OCI-LY1 (cell line): Measurements from ENCODE around the gene MUC2.

Source experiments
- H2AFZ ChIP-seq: fragments of 200-600 bp; sonication (generic), shearing (Covaris generic); 2 replicates; pipeline ENCODE4 v1.6.0; 2014; ENCODE audit warnings: antibody characterized with exemption, mild to moderate bottlenecking, low read length
- H3F3A ChIP-seq: fragments of 200-600 bp; sonication (generic), shearing (Covaris generic); 2 replicates; pipeline ENCODE4 v1.6.0; 2014; ENCODE audit warnings: mild to moderate bottlenecking, antibody characterized with exemption, low read length, moderate library complexity; ENCODE audit not compliant: insufficient read depth
- H3K27ac ChIP-seq: fragments of 200-600 bp; sonication (generic); 2 replicates; pipeline ENCODE4 v1.5.1; 2014; ENCODE audit warnings: low read length, mixed run types, mild to moderate bottlenecking, low read depth; ENCODE audit not compliant: poor library complexity, severe bottlenecking
- H3K27me3 ChIP-seq: fragments of 200-600 bp; sonication (generic); 2 replicates; pipeline ENCODE4 v1.6.0; 2014; ENCODE audit warnings: antibody characterized with exemption, mild to moderate bottlenecking, low read length, moderate library complexity; ENCODE audit not compliant: insufficient read depth
- H3K36me3 ChIP-seq: fragments of 200-600 bp; sonication (generic); 2 replicates; pipeline ENCODE4 v1.6.1; 2014; ENCODE audit warnings: mild to moderate bottlenecking, antibody characterized with exemption, low read length, moderate library complexity, mixed read lengths; ENCODE audit not compliant: insufficient read depth
- H3K4me1 ChIP-seq: fragments of 200-600 bp; sonication (generic); 2 replicates; pipeline ENCODE4 v1.5.1; 2014; ENCODE audit warnings: mild to moderate bottlenecking, low read length, moderate library complexity; ENCODE audit not compliant: insufficient read depth, severe bottlenecking
- H3K4me2 ChIP-seq: fragments of 200-600 bp; sonication (generic), shearing (Covaris generic); 2 replicates; pipeline ENCODE4 v1.6.1; 2014; ENCODE audit warnings: low read length
- H3K4me3 ChIP-seq: fragments of 200-600 bp; sonication (generic); 2 replicates; pipeline ENCODE4 v1.5.1; 2014; ENCODE audit warnings: low read length, low read depth, mild to moderate bottlenecking, mixed read lengths; ENCODE audit not compliant: poor library complexity, severe bottlenecking
- H3K79me2 ChIP-seq: fragments of 200-600 bp; shearing (Covaris generic); 2 replicates; pipeline ENCODE4 v1.6.1; 2016; ENCODE audit warnings: mixed run types, low read length, mixed read lengths; ENCODE audit not compliant: insufficient read depth
- H3K9ac ChIP-seq: fragments of 200-600 bp; sonication (generic), shearing (Covaris generic); 2 replicates; pipeline ENCODE4 v1.6.1; 2014; ENCODE audit warnings: mild to moderate bottlenecking, low read length, mixed read lengths
- H3K9me2 ChIP-seq: fragments of 200-600 bp; sonication (generic), shearing (Covaris generic); 2 replicates; pipeline ENCODE4 v1.6.1; 2014; ENCODE audit warnings: low read depth, mild to moderate bottlenecking, low read length, mixed read lengths
- H3K9me3 ChIP-seq: fragments of 200-600 bp; shearing (Covaris generic); 2 replicates; pipeline ENCODE4 v1.6.1; 2014; ENCODE audit warnings: low read length, mixed read lengths
- H4K20me1 ChIP-seq: fragments of 200-600 bp; sonication (generic), shearing (Covaris generic); 2 replicates; pipeline ENCODE4 v1.6.0; 2016; ENCODE audit warnings: mild to moderate bottlenecking, low read length; ENCODE audit not compliant: insufficient read depth
- EZH2 ChIP-seq: fragments of 200-600 bp; sonication (generic), shearing (Covaris generic); IDR thresholded peaks from 2 replicates; pipeline ENCODE4 v1.8.0; 2017; ENCODE audit warnings: borderline replicate concordance, mixed run types, mild to moderate bottlenecking, antibody characterized with exemption, low read length, moderate library complexity, mixed read lengths
- TF ChIP-seq, protein P1 (sequence below): fragments of 200-600 bp; sonication (generic), shearing (Covaris generic); IDR thresholded peaks from 2 replicates; pipeline ENCODE4 v1.5.1; 2017; ENCODE audit warnings: mild to moderate bottlenecking, antibody characterized with exemption, low read length, moderate library complexity, mixed read lengths

MUC2 gene

DNA sequence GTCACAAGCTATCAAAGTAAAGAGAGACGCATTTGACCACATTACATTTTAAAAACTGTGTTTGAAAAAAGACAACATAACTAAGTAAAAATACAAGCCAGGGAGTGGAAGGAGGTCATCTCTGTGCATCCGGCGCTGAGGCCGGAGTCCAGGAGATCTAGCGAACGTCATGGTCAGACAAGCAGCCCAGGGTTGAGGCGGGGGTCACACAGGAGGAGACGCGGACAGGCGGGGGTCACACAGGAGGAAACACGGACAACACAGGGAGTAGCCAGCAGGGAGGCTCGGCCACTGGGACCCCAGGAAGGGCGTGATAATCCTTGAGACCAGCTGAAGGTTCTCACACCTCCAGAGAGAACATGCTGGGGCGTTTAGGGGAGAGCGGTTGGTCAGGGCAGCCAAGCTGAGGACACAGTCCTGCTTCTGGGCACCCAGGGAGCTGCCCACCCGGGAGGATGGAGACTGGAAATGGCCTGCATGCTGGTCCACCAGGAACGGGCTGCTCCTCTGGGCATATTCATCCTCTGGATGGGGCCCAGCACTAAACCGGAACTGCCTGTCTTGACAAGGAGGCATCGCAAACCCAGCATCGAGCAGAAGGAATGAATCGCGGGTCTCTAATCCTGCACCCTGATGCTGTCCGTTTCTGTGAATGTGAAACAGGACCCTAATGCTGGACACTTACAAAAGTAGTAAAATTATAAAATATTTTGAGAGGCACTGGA, 42.2 kb downstream of the MUC2 start:
- Histone ChIP-seq H3K4me1 (no peaks in the 10 kb centered on the region), H3K79me2 (no peaks in the 10 kb centered on the region), H3K9me2 (no peaks in the 10 kb centered on the region), H2AFZ (no peak overlapping the region), H3K4me2 (no peak overlapping the region), H3K4me3 (no peak overlapping the region), H3K27me3 (0 out of 2 replicates have a peak, but pooled peaks cover 5% of the 10 kb centered on the region), H3K27ac (no peak overlapping the region), H3F3A (no peaks in the 10 kb centered on the region), H3K36me3 (no peaks in the 10 kb centered on the region), H4K20me1 (no peaks in the 10 kb centered on the region), H3K9me3 (no peaks in the 10 kb centered on the region), H3K9ac (no peak overlapping the region)
- no peak for TF ChIP-seq EZH2
- TF ChIP-seq, protein P1, sequence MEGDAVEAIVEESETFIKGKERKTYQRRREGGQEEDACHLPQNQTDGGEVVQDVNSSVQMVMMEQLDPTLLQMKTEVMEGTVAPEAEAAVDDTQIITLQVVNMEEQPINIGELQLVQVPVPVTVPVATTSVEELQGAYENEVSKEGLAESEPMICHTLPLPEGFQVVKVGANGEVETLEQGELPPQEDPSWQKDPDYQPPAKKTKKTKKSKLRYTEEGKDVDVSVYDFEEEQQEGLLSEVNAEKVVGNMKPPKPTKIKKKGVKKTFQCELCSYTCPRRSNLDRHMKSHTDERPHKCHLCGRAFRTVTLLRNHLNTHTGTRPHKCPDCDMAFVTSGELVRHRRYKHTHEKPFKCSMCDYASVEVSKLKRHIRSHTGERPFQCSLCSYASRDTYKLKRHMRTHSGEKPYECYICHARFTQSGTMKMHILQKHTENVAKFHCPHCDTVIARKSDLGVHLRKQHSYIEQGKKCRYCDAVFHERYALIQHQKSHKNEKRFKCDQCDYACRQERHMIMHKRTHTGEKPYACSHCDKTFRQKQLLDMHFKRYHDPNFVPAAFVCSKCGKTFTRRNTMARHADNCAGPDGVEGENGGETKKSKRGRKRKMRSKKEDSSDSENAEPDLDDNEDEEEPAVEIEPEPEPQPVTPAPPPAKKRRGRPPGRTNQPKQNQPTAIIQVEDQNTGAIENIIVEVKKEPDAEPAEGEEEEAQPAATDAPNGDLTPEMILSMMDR: no peak

DNA sequence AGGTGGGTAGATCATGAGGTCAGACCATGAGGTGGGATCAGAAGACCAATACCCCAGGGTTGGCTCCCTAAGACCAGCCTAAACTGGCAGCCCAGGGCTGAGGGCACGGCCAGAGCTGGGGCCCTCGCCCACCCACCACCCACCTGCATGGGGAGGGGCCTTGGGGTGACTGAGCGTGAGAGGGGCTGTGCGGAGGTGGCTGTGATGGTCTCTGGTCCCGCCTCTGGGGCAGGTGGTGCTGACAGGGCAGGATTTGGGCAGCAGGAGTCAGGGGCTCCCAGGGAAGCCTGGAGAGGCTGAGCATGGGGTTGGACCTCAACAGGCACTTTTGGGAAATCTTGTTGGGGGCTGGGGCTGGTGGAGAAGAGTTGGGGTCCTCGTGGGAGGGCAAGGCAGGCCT, 43.3 kb downstream of the MUC2 start:
- no peaks in the 10 kb centered on the region for H3K79me2 ChIP-seq
- no peaks in the 10 kb centered on the region for H3K4me1 ChIP-seq
- no peak overlapping the region for H3K9ac ChIP-seq
- H3K4me3 ChIP-seq: no peak overlapping the region
- H3K36me3 ChIP-seq: no peaks in the 10 kb centered on the region
- no peaks in the 10 kb centered on the region for H3F3A ChIP-seq
- no peak overlapping the region for H3K27ac ChIP-seq
- no peaks in the 10 kb centered on the region for H3K9me2 ChIP-seq
- H3K4me2 ChIP-seq: no peak overlapping the region
- H4K20me1 ChIP-seq: no peaks in the 10 kb centered on the region
- no peak for TF ChIP-seq EZH2
- TF ChIP-seq, protein P1: no peak
- no peaks in the 10 kb centered on the region for H3K9me3 ChIP-seq
- no peak overlapping the region for H2AFZ ChIP-seq
- H3K27me3 ChIP-seq: 0 out of 2 replicates have a peak, but pooled peaks cover 5% of the 10 kb centered on the region

DNA sequence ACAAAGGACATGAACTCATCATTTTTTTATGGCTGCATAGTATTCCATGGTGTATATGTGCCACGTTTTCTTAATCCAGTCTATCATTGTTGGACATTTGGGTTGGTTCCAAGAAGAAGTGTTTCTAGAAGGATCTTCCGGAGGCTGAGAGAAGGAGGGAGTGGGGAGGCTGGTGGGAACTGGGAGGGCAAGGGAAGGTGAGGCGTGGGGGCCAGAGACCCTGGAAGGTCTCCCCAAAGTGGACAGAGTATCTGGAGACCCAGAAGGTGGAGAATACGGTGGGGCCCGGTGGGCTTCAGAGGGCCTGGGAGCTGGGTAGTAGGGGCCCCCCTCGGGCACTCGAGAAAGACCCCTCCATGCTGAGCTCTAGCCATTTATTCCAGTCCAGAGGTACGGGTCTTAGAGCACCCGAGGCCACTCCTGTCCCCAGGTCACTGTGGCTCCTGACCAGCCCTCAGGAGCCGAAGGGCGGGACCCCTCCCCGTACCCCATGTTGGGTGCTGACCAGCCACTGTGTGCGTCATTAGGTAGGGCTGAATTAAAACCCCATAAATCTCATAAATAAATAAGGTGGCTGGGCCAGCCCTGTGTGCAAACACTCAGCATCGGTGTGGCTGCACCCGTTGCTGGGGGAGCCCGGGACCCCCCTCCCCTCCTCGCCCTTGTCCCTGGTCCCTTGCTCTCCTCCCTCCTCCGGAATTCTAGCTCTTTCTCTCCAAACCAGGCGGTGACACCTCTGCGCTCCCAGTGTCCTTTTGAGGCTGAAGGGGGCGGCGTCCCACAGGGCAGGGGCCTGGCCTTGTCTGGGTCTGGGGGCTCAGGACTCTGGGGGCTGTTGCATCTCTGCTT, 44.3 kb downstream of the MUC2 start:
- Histone ChIP-seq H4K20me1 (no peaks in the 10 kb centered on the region), H3K9ac (no peak overlapping the region), H3K9me3 (no peaks in the 10 kb centered on the region), H3K4me2 (no peak overlapping the region), H3F3A (no peaks in the 10 kb centered on the region), H3K27ac (no peak overlapping the region), H3K27me3 (0 out of 2 replicates have a peak, but pooled peaks cover 5% of the 10 kb centered on the region), H3K4me3 (no peak overlapping the region), H3K4me1 (no peaks in the 10 kb centered on the region), H3K36me3 (no peaks in the 10 kb centered on the region), H3K9me2 (no peaks in the 10 kb centered on the region), H2AFZ (no peak overlapping the region), H3K79me2 (no peaks in the 10 kb centered on the region)
- TF ChIP-seq EZH2: no peak
- TF ChIP-seq, protein P1: no peak
